ENCODE results near the gene PPDPF. TPM values are rescaled to one million over a fixed set of nuclear protein-coding genes. Genes with fewer than 3 reads are reported as not detected.
"Not testable (repeated sequence)": the region's sequence is repeated elsewhere in the genome, so short reads cannot be mapped to it uniquely, and the experiment has no call there.

The PPDPF gene
- total RNA-seq, 1 experiment from 2014 or later: 194 TPM

DNA sequence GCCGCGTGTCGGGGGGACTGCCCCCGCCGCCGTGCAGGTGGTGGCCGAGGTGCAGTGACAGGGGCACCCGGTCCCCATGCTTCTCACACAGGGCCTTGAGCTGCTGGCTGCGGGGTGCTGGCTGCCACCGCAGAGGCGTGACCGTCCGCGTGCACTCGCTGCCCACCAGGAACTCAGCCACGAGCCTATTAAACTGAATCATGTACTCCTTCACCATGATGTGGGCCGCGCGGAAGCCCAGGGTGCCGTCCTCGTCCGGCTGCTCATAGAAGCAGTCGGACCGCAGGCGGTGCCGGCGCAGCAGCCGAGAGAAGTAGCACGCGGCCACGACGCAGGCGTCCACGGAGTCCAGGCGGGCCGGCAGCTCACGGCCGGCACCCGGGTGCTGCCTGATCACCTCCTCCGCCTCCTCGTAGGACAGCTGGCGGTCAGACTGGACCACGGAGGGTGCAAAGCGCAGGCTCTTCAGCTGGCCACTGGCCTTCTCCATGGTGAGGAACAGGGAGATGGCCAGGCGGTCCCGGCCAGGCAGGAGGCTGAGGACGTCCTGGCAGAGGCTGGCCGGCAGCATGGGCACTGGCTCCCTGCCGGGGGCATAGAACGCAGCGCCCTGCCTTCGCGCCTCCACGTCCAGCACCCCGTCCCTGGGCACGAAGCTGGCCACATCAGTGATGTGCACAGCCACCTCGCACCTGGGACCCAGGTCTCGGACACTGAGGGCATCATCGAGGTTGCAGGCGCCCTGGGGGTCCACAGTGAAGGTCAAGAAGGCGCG is 43.7 kb downstream of the PPDPF start:
- DNase-seq (ENCODE audit: low read depth): no peak

DNA sequence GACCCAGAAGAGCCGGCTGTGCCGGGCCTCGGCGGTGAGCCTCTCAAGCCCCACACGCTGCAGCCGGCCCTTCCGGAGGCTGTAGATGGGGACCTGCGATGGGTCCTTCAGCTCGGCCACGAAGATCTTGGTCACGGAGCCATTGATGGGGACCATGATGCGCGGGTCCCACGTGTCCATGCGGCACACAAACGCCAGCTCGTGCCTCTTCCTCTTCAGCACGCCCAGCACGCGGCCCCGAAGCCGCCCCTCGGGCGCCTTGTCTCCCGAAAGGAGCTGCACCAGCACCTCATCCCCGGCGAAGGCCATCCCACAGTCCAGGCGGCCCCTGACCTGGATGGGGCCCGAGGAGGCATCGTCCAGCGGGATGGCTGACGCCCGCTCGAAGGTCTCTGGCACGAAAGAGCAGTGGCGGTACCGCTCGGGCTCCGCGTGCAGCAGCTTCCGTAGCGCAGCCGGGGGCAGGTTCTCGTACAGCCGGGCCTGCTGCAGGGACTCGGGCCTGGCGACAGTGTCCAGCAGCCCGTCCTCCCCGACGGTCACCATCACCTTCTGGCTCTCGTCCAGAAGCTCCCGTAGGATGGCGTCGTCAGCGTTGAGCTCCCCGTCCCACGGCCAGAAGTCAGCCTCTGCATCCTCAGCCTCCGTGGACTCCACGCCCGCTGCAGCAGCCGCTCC is 44.6 kb downstream of the PPDPF start:
- no peak for DNase-seq (ENCODE audit: low read depth)

DNA sequence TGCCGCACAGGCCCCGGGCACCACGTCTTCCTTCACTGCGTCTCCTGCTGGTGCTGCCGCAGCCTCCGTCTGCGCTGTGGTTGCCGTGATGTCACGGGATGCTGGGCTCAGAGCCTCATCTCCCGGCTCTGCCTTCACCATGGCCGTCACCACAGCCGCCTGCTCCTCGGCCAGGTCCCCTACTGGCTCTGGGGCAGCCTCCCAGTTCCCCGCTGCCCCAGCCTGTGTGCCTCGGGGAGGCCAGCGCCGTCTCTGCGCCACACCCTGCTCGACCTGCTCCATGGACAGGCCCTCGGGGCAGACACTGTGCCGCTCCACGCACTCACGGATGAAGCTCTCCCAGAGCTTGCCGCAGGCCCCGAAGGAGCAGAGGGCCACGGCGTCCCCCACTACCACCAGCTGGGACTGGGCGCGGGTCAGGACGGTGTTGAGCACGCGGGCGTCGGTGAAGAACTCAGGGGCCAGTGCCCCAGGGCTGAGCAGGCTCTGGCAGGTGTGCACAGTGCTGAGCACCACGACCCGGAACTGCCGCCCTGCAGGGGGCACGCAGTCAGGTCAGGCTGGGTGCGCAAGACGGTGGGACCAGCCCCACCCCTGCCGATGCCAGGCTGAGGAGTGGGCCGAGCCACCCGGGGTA is 45.3 kb downstream of the PPDPF start:
- DNase-seq (ENCODE audit: low read depth): no peak

DNA sequence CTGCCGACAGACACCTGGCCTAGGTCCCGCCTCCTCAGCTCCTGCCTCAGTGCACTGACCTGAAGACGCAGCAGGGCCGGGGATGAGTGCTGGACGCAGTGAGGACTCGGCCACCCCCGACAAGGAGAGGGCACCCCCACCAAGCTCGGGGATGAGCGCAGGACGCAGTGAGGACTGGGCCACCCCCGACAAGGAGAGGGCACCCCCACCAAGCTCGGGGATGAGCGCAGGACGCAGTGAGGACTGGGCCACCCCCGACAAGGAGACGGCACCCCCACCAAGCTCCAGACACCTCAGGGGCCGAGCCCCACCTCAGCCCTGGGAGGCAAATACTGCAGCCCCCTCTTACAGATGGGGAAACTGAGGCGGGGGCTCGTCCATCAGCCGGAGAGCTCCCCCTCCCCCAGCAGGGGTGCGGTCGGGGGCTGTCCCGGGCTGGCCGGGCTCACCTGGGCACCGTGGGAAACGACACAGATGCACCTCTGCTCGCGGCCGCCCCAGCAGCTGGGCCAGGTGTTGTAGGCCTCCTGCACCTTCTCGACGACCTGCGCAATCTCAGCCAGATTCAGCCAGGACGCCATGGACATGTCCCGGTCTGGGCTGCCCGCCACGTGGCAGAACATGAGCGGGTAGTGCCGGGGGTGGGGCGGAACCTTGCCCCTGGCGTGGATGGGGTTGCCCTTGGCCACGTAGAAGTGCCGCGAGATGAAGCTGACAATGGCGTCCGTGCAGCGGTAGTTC is 46.0 kb downstream of the PPDPF start:
- no peak for DNase-seq (ENCODE audit: low read depth)

DNA sequence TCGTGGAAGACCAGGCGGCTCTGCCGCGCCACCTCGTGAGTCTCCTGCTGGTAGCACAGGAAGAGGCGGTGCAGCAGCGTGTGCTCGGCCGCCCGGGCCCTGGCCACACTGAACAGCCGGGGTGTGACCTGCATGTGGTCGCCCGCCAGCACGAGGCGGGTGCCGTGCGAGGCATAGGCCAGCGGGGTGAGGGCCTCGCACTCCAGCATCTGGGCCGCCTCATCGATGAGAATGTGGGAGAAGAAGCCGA is 46.5 kb downstream of the PPDPF start:
- no peak for DNase-seq (ENCODE audit: low read depth)

DNA sequence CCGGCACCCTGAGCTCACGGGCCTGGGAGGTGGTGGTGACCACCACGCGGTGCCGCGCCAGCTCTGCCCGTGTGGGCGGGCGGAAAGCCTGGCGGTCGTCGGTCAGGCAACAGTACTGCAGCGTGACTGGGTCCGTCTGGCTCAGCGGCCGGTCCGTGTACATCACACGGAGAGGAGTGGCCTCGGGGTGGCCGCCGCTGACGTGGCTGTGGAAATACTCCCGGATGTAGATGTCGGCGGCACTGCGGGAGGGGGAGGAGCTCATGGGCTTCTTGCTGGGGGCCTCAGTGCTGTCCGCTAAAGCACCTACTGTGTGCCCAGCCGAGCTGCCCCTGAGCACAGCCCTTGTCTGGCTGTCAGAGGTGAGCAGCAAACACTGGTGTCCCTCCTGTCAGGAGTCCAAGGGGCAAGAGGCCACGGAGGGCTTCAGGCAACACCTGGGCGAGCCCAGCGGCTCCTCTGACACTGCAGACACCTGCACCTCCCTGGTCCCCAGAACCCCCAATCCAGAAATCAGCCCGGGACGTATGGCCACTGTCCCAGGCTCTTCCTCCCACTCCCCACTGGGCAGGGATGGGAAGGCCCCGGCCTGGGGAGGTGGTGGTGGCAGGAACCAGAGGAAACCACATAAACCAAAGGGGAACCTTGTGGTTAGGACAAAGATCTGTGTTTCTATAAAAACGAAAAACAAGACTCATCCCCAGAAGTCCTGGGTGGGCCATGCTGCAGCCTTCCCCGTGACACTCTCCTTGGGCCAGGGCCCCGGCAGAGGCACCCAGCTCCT is 47.0 kb downstream of the PPDPF start:
- no peak for DNase-seq (ENCODE audit: low read depth)

DNA sequence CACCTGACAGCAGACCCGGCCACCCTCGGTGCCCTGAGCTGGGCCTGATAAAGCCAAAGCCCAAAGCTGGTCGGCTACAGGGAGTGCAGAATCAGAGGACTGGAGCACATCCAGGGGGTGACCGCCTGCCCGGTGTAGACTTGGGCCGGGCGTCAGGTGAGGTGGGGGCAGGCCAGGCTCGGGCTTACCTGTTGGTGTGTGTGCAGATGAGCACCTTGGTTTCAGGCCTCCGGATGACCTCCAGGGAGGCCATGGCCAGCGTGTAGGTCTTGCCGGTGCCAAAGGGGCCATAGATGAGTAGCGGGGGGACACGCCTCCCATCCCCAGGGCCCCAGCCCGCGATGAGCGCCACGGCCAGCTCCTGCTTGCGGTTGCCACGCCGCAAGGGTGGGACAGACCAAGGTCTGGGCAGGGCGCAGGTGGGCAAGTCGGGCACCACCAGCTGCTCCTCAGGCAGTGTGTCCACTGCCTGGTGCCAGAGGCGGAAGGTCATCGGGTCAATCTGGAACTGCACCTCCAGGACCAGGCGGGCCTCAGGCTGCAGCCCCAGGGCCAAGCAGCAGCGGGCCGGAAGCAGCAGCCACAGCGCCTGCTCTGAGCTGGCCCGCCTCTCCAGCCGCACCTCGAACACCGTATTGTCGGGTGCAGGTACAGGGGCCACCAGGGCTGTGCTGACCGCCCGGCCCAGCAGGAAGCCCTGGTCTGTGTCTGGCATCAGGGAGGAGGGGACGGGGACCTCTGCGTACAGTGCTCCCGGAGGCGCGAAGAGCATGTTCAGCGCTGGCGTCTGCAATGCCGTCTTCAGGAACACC is 47.8 kb downstream of the PPDPF start:
- DNase-seq (ENCODE audit: low read depth): no peak

DNA sequence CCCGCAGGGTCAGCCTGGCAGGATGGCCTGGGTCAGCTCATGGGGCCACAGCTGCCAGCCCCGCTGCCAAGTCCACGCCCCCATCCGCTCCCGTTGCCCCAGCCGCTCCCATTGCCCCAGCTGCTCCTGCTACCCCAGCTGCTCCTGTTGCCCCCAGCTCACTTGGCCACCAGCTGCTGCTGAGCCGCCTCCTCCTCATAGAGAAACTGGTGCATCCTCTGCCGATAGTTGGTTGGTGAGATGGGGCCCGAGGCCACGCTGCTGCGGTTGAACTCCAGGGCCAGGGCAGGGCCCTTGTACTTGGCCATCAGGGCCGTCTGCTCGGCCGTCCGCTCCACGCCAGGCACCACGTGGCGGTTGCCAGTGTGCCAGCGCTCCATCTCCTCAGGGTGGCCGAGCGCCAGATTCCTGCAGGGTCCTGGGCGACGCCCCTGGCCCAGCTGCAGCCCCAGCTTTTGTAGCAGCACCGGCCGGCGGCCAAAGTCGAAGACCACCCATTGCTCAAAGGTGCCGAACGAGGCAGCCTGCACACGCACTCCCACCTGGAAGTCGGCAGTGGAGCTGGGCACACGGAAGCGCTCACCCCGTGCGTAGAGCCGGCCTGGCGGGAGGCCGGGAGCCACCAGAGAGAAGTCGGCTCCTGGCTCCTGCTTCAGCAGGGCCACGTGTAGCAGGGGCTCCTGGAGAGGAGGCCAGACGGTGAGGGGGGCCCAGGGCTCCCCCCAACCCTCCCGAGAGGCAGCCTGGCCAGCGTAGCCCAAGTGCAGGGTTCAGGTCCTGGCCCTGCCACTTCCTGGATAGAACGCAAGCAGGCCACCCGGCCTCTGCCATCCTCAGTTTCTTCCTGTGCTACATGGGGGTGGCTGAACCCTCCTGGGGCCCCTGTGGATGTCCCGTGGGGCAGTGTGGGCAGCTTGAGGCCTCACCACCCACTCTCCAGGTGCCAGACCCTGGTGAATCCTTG is 48.7 kb downstream of the PPDPF start:
- DNase-seq (ENCODE audit: low read depth): no peak

DNA sequence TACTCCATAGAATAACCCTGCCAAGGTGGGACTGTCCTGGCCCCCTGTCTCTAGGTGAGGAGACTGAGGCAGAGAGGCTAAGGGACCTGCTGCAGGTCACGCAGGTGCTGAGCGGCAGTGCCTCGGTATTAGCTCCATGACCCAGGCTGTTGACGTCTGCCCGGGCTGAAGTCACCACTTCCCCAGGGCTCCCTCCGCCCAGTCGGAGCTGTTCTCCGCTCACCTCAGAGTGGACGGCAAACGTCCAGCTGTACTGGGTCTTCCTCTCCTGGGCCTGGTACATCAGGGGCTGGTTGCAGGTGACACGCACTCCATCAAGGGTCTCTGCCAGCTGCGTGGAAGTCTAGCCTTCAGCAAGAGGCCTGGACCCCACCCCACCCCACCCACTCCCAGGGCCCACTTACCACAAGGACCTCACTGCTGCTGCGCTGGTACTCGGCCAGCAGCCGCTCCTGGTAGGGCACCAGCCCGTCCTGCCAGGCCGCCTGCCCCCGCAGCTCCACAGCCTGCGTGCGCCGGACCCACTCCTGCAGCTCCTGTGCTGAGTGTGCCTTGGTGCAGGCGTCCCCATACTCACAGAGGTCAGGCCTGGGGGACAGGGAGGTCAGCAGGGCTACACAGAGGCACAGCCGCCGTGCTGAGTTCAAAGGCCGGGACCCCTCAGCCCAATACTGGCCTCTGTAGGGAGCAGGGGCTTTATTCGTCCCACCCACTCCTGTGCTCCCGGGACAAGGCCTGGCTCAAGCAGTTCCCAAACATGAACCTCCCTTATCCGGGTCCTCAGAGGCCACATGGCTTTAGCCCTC is 49.9 kb downstream of the PPDPF start:
- DNase-seq (ENCODE audit: low read depth): no peak

DNA sequence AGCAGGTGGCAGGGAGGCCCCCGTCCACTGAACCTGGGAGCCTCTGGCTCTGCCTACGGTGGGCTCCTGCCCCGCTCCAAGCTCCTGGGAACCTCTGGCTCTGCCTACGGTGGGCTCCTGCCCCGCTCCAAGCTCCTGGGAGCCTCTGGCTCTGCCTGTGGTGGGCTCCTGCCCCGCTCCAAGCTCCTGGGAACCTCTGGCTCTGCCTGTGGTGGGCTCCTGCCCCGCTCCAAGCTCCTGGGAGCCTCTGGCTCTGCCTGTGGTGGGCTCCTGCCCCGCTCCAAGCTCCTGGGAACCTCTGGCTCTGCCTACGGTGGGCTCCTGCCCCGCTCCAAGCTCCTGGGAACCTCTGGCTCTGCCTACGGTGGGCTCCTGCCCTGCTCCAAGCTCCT is 50.5 kb downstream of the PPDPF start:
- DNase-seq (ENCODE audit: low read depth): not testable (repeated sequence)

Other genes with a start within 250 kb of the PPDPF start
- 61.8 and 62.5 TPM in 2 replicates for gene ARFGAP1, start 248.0 kb upstream of the PPDPF start, total RNA-seq (2014; rRNA removed)
- gene COL20A1, start 227.6 kb upstream of the PPDPF start, total RNA-seq (2014; rRNA removed): 0.06 TPM in 1 of 2 replicates, not detected in the other
- not detected in 2 replicates for gene CHRNA4, start 159.4 kb upstream of the PPDPF start, total RNA-seq (2014; rRNA removed)
- gene KCNQ2, start 48.1 kb upstream of the PPDPF start, total RNA-seq (2014; rRNA removed): not detected in 2 replicates
- 0.32 and 0.46 TPM in 2 replicates for gene EEF1A2, start 21.7 kb upstream of the PPDPF start, total RNA-seq (2014; rRNA removed)
- 0.40 and 0.45 TPM in 2 replicates for gene PTK6, start 16.6 kb downstream of the PPDPF start, total RNA-seq (2014; rRNA removed)
- not detected in 2 replicates for gene SRMS, start 27.0 kb downstream of the PPDPF start, total RNA-seq (2014; rRNA removed)
- gene FNDC11, start 33.4 kb downstream of the PPDPF start, total RNA-seq (2014; rRNA removed): 0.13 and 0.46 TPM in 2 replicates
- gene HELZ2, start 53.5 kb downstream of the PPDPF start, total RNA-seq (2014; rRNA removed): 21.0 and 21.9 TPM in 2 replicates
- 12.7 and 14.9 TPM in 2 replicates for gene GMEB2, start 106.3 kb downstream of the PPDPF start, total RNA-seq (2014; rRNA removed)
- 39.3 and 49.8 TPM in 2 replicates for gene STMN3, start 132.7 kb downstream of the PPDPF start, total RNA-seq (2014; rRNA removed)
- gene RTEL1, start 137.5 kb downstream of the PPDPF start, total RNA-seq (2014; rRNA removed): 21.9 and 31.2 TPM in 2 replicates
- gene TNFRSF6B, start 175.9 kb downstream of the PPDPF start, total RNA-seq (2014; rRNA removed): 6.2 and 6.7 TPM in 2 replicates
- 49.4 and 54.8 TPM in 2 replicates for gene ARFRP1, start 187.2 kb downstream of the PPDPF start, total RNA-seq (2014; rRNA removed)
- 31.5 and 40.1 TPM in 2 replicates for gene ZGPAT, start 187.3 kb downstream of the PPDPF start, total RNA-seq (2014; rRNA removed)
- gene LIME1, start 215.9 kb downstream of the PPDPF start, total RNA-seq (2014; rRNA removed): 16.2 and 19.1 TPM in 2 replicates
- 150 and 157 TPM in 2 replicates for gene SLC2A4RG, start 219.0 kb downstream of the PPDPF start, total RNA-seq (2014; rRNA removed)